ENCODE measurements around the gene ARL6IP4.

ARL6IP4 gene

DNA sequence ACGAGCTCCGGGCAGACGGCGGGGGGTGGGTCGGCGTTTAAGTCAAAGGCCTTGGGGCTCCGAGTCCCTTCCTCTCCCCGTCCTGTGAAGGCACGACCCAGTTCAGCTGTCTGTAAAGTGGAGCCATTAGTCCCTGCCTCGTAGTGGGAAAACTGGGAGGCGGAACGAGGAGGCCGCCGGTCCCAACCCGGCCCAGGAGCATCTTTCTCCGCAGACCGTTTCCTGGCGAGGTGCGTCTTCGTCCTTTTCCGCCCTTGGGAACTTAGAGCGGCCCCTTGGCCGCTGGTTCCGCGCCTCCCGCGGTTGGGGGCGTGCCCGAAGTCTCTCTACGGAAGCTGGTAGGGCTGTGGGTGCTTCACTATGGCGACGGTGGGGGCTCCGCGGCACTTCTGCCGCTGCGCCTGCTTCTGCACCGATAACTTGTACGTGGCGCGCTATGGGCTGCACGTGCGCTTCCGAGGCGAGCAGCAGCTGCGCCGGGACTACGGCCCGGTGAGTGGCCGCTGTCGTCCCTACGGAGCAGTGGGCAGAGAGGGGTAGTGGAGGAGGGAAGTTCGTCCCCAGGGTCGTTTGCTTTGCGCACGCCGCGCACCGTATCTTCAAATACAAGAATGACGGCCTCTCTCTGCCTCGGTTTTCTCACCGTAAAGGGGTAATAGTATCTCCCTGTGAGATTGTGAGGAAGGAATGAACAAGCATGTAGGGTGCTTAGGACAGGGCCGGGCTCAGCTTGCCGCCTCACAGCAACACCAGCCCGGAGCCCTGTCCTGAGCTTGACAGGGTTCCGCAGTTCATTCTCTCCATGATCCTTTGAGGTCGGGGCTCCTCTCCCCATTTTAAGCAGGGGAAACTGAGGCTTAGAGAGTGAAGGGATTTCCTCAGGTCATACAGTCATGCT lies 5.3 kb upstream of the ARL6IP4 start, which contains the start of gene OGFOD2:
OGFOD2 (plus strand) TSS at position 353 of the 898 bp plus-strand sequence; CDS start at position 361, 8 bp downstream.
- peaks cover 7% of the 10 kb centered on the region for H3K4me1 ChIP-seq (ENCODE audit: control insufficient read depth, insufficient read depth, low read length)
- H3K27ac ChIP-seq (ENCODE audit: extremely low read depth, low read depth, low read length) = peak within 1 kb of the TSS; percentile 83
- peak within 1 kb of the TSS; percentile 87 for H3K4me3 ChIP-seq (ENCODE audit: low read depth, low read length)
- ChIA-PET CTCF (interaction anchor here (0.7 to 2.4 kb wide), 2 partner anchors 42 to 114 kb away, joined by 4 to 9 read pairs; no protein-coding TSS in a partner anchor), POLR2A (interaction anchor here (0.5 to 3.7 kb wide), 10 partner anchors 8 to 873 kb away, joined by 3 to 36 read pairs (median 4); partner anchors contain the start of genes ABCB9, MPHOSPH9 and MTRFR)
- H3K36me3 ChIP-seq (ENCODE audit: control insufficient read depth in 2 of 2, insufficient read depth in 1 of 2, low read length in 2 of 2) = peaks cover 0 to 27% of the 10 kb centered on the region in 2 experiments; a peak in 1 of 3 replicates
- no peaks in the 10 kb centered on the region for H3K9me3 ChIP-seq (ENCODE audit: control insufficient read depth, insufficient read depth, low read depth, low read length)
- TF ChIP-seq ZBTB21 (tag by site-specific recombination; IDR thresholded peaks at IDR 0.05) (0 out of 2 replicates have a peak, but pooled peaks have one; percentile 19), ZNF2 (tag by site-specific recombination; IDR thresholded peaks at IDR 0.05) (0 out of 2 replicates have a peak, but pooled peaks have one; percentile 11), GFI1B (tag by site-specific recombination; IDR thresholded peaks at IDR 0.05) (no peak), ZNF544 (tag by site-specific recombination; IDR thresholded peaks at IDR 0.05) (no peak), KLF9 (tag by site-specific recombination; IDR thresholded peaks at IDR 0.05; ENCODE audit: low read depth) (peak; percentile 94), ZNF660 (tag by site-specific recombination; IDR thresholded peaks at IDR 0.05) (0 out of 2 replicates have a peak, but pooled peaks have one; percentile 12), ZBTB20 (tag by site-specific recombination; IDR thresholded peaks at IDR 0.05) (peak; percentile 77), GLIS2 (tag by site-specific recombination; IDR thresholded peaks at IDR 0.05) (peak; percentile 66), GLIS1 (tag by site-specific recombination; IDR thresholded peaks at IDR 0.05) (peak; percentile 80), ZSCAN16 (tag by site-specific recombination; IDR thresholded peaks at IDR 0.05) (no peak), ZNF610 (tag by site-specific recombination; IDR thresholded peaks at IDR 0.05; ENCODE audit: borderline replicate concordance) (peak; percentile 49; the same call in 1 of the 2 replicates), YY1 (tag by site-specific recombination; IDR thresholded peaks at IDR 0.05) (peak; percentile 77), ZNF623 (tag by site-specific recombination; IDR thresholded peaks at IDR 0.05) (no peak), IKZF3 (tag by site-specific recombination; IDR thresholded peaks at IDR 0.05) (0 out of 2 replicates have a peak, but pooled peaks have one; percentile 23), ZNF10 (tag by site-specific recombination; IDR thresholded peaks at IDR 0.05) (peak; percentile 58; the same call in 1 of the 2 replicates)
- TF ChIP-seq, protein P1, sequence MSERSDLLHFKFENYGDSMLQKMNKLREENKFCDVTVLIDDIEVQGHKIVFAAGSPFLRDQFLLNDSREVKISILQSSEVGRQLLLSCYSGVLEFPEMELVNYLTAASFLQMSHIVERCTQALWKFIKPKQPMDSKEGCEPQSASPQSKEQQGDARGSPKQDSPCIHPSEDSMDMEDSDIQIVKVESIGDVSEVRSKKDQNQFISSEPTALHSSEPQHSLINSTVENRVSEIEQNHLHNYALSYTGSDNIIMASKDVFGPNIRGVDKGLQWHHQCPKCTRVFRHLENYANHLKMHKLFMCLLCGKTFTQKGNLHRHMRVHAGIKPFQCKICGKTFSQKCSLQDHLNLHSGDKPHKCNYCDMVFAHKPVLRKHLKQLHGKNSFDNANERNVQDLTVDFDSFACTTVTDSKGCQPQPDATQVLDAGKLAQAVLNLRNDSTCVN (tag by site-specific recombination; optimal IDR thresholded peaks at IDR 0.05) = peak; percentile 79
- TF ChIP-seq, protein P2, sequence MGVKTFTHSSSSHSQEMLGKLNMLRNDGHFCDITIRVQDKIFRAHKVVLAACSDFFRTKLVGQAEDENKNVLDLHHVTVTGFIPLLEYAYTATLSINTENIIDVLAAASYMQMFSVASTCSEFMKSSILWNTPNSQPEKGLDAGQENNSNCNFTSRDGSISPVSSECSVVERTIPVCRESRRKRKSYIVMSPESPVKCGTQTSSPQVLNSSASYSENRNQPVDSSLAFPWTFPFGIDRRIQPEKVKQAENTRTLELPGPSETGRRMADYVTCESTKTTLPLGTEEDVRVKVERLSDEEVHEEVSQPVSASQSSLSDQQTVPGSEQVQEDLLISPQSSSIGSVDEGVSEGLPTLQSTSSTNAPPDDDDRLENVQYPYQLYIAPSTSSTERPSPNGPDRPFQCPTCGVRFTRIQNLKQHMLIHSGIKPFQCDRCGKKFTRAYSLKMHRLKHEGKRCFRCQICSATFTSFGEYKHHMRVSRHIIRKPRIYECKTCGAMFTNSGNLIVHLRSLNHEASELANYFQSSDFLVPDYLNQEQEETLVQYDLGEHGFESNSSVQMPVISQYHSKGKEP (tag by site-specific recombination; IDR thresholded peaks at IDR 0.05) = peak; percentile 28; the same call in 1 of the 2 replicates
- TF ChIP-seq, protein P3, sequence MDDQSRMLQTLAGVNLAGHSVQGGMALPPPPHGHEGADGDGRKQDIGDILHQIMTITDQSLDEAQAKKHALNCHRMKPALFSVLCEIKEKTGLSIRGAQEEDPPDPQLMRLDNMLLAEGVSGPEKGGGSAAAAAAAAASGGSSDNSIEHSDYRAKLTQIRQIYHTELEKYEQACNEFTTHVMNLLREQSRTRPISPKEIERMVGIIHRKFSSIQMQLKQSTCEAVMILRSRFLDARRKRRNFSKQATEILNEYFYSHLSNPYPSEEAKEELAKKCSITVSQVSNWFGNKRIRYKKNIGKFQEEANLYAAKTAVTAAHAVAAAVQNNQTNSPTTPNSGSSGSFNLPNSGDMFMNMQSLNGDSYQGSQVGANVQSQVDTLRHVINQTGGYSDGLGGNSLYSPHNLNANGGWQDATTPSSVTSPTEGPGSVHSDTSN (CRISPR knock-in tag; IDR thresholded peaks at IDR 0.05) = no peak
- TF ChIP-seq, protein P4, sequence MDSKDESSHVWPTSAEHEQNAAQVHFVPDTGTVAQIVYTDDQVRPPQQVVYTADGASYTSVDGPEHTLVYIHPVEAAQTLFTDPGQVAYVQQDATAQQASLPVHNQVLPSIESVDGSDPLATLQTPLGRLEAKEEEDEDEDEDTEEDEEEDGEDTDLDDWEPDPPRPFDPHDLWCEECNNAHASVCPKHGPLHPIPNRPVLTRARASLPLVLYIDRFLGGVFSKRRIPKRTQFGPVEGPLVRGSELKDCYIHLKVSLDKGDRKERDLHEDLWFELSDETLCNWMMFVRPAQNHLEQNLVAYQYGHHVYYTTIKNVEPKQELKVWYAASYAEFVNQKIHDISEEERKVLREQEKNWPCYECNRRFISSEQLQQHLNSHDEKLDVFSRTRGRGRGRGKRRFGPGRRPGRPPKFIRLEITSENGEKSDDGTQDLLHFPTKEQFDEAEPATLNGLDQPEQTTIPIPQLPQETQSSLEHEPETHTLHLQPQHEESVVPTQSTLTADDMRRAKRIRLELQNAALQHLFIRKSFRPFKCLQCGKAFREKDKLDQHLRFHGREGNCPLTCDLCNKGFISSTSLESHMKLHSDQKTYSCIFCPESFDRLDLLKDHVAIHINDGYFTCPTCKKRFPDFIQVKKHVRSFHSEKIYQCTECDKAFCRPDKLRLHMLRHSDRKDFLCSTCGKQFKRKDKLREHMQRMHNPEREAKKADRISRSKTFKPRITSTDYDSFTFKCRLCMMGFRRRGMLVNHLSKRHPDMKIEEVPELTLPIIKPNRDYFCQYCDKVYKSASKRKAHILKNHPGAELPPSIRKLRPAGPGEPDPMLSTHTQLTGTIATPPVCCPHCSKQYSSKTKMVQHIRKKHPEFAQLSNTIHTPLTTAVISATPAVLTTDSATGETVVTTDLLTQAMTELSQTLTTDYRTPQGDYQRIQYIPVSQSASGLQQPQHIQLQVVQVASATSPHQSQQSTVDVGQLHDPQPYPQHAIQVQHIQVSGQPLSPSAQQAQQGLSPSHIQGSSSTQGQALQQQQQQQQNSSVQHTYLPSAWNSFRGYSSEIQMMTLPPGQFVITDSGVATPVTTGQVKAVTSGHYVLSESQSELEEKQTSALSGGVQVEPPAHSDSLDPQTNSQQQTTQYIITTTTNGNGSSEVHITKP (tag by site-specific recombination; IDR thresholded peaks at IDR 0.05) = peak; percentile 8; the same call in 1 of the 2 replicates
- TF ChIP-seq, protein P5, sequence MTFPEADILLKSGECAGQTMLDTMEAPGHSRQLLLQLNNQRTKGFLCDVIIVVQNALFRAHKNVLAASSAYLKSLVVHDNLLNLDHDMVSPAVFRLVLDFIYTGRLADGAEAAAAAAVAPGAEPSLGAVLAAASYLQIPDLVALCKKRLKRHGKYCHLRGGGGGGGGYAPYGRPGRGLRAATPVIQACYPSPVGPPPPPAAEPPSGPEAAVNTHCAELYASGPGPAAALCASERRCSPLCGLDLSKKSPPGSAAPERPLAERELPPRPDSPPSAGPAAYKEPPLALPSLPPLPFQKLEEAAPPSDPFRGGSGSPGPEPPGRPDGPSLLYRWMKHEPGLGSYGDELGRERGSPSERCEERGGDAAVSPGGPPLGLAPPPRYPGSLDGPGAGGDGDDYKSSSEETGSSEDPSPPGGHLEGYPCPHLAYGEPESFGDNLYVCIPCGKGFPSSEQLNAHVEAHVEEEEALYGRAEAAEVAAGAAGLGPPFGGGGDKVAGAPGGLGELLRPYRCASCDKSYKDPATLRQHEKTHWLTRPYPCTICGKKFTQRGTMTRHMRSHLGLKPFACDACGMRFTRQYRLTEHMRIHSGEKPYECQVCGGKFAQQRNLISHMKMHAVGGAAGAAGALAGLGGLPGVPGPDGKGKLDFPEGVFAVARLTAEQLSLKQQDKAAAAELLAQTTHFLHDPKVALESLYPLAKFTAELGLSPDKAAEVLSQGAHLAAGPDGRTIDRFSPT (tag by site-specific recombination; IDR thresholded peaks at IDR 0.05) = peak; percentile 86
- TF ChIP-seq, protein P6, sequence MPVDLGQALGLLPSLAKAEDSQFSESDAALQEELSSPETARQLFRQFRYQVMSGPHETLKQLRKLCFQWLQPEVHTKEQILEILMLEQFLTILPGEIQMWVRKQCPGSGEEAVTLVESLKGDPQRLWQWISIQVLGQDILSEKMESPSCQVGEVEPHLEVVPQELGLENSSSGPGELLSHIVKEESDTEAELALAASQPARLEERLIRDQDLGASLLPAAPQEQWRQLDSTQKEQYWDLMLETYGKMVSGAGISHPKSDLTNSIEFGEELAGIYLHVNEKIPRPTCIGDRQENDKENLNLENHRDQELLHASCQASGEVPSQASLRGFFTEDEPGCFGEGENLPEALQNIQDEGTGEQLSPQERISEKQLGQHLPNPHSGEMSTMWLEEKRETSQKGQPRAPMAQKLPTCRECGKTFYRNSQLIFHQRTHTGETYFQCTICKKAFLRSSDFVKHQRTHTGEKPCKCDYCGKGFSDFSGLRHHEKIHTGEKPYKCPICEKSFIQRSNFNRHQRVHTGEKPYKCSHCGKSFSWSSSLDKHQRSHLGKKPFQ (tag by site-specific recombination; IDR thresholded peaks at IDR 0.05) = no peak
